Endodermal cell (in vitro differentiated cells): ENCODE measurements around the gene C1QTNF1. TPM values are rescaled to one million over a fixed set of nuclear protein-coding genes. Genes with fewer than 3 reads are reported as not detected.

Source experiments
- DNase-seq: peaks from one replicate; pipeline ENCODE4 v3.0.0-alpha.2; 2017
- H3K27ac ChIP-seq: 2 replicates; pipeline ENCODE4 v1.5.1; 2013; ENCODE audit warnings: mild to moderate bottlenecking, low read depth, low read length, moderate library complexity
- H3K27me3 ChIP-seq: 2 replicates; pipeline ENCODE4 v1.6.1; 2013; ENCODE audit warnings: mild to moderate bottlenecking, low read length, moderate library complexity; ENCODE audit not compliant: insufficient read depth, control insufficient read depth, poor library complexity, severe bottlenecking
- H3K36me3 ChIP-seq: 2 replicates; pipeline ENCODE4 v1.7.0; 2013; ENCODE audit warnings: mild to moderate bottlenecking, low read length, moderate library complexity; ENCODE audit not compliant: control insufficient read depth, insufficient read depth
- H3K4me1 ChIP-seq: one replicate; pipeline ENCODE4 v1.7.0; 2013; ENCODE audit warnings: low read length; ENCODE audit not compliant: control insufficient read depth, insufficient read depth
- H3K4me3 ChIP-seq: 2 replicates; pipeline ENCODE4 v1.5.1; 2013; ENCODE audit warnings: mild to moderate bottlenecking, low read length, moderate library complexity
- H3K9ac ChIP-seq: 2 replicates; pipeline ENCODE4 v1.6.1; 2013; ENCODE audit warnings: mild to moderate bottlenecking, low read length, moderate library complexity; ENCODE audit not compliant: poor library complexity, severe bottlenecking; ENCODE audit errors: extremely low read depth
- H3K9me3 ChIP-seq: 2 replicates; pipeline ENCODE4 v1.6.1; 2013; ENCODE audit warnings: mild to moderate bottlenecking, low read length, moderate library complexity; ENCODE audit not compliant: control insufficient read depth
- H3K27ac Mint-ChIP-seq: 2 replicates; pipeline ENCODE4 v1.8.0; 2020; ENCODE audit warnings: mixed read lengths
- H3K27me3 Mint-ChIP-seq: 2 replicates; pipeline ENCODE4 v1.8.0; 2021; ENCODE audit warnings: mild to moderate bottlenecking, mixed read lengths; ENCODE audit not compliant: insufficient read depth
- H3K36me3 Mint-ChIP-seq: 2 replicates; pipeline ENCODE4 v1.8.0; 2020; ENCODE audit warnings: low read depth, mixed read lengths
- H3K4me1 Mint-ChIP-seq: 2 replicates; pipeline ENCODE4 v1.8.0; 2020; ENCODE audit warnings: mixed read lengths
- H3K4me3 Mint-ChIP-seq: 2 replicates; pipeline ENCODE4 v1.8.0; 2020; ENCODE audit warnings: mild to moderate bottlenecking, moderate library complexity, mixed read lengths
- H3K9me3 Mint-ChIP-seq: 2 replicates; pipeline ENCODE4 v1.8.0; 2020; ENCODE audit warnings: mild to moderate bottlenecking, mixed read lengths
- WGBS, 2 experiments: methylation state at CpG; one replicate each; pipeline versions ENCODE4 v1.1.5 to v1.1.7; 2013; ENCODE audit warnings: missing lambda C conversion rate in 2 of 2, mixed read lengths in 1 of 2; ENCODE audit not compliant: insufficient coverage in 1 of 2, insufficient read length in 1 of 2; 5-methylcytosine and 5-hydroxymethylcytosine counted together
- total RNA-seq, 2 donors: library from RNA; stranded (reverse); fragmentation: NEBNext Ultra II Directional in 1 of 2; extraction: Animal tissue kit (Norgen Biotek cat#: 25700) in 1 of 2; gene quantifications; 2 replicates in 1 of 2; 3 replicates in 1 of 2; pipeline ENCODE4 v1.2.1, GENCODE V29; 2021
- TF ChIP-seq, protein P1 (sequence below): fragments of 200-600 bp; sonication (generic); conservative IDR thresholded peaks from 2 replicates; pipeline ENCODE4 v1.5.0; 2021; ENCODE audit warnings: antibody characterized with exemption, mild to moderate bottlenecking

The C1QTNF1 gene
- total RNA-seq, 2 donors from 2014 or later: 16.0 to 16.5 TPM

DNA sequence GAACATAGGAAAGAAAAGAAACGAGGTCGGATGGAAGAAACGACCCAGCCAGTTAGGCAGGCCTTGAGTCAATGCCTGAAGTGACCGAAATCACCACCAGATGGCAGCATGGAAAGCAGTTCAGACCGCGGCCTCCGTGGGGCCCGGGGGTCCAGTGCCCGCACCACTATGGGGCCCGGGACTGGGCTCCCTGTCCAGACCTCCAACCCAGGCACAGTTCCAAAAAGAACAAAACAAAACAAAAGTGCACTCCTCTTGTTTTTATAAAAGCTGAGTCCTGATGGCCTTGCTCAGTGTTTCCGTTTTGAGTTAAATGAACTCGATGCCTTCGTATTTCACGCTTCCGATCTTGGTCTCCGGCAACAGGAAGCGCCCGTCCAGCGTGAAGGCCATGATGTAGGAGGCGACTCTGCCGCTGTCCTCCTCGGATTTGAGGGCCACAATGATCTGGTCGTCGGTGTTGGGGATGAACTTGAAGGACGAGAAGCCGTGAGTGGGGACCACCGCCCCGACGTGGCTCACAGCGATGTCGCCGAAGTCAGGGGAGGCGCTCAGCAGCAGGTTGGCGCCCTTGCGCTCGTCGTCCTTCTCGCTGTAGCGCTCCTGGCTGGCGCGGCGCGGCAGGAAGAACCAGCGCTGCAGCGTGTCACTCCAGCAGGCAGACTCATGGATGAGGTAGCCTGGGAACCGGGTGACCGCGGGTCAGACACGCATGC lies 30.6 kb upstream of the C1QTNF1 start:
- H3K9ac ChIP-seq: no peak overlapping the region
- H3K36me3 ChIP-seq: peaks cover 57% of the 10 kb centered on the region
- H3K27me3 Mint-ChIP-seq: no peaks in the 10 kb centered on the region
- H3K9me3 ChIP-seq: no peaks in the 10 kb centered on the region
- H3K27ac ChIP-seq: no peak overlapping the region
- no peaks in the 10 kb centered on the region for H3K9me3 Mint-ChIP-seq
- no peaks in the 10 kb centered on the region for H3K4me1 Mint-ChIP-seq
- H3K27me3 ChIP-seq: no peaks in the 10 kb centered on the region
- TF ChIP-seq, protein P1, sequence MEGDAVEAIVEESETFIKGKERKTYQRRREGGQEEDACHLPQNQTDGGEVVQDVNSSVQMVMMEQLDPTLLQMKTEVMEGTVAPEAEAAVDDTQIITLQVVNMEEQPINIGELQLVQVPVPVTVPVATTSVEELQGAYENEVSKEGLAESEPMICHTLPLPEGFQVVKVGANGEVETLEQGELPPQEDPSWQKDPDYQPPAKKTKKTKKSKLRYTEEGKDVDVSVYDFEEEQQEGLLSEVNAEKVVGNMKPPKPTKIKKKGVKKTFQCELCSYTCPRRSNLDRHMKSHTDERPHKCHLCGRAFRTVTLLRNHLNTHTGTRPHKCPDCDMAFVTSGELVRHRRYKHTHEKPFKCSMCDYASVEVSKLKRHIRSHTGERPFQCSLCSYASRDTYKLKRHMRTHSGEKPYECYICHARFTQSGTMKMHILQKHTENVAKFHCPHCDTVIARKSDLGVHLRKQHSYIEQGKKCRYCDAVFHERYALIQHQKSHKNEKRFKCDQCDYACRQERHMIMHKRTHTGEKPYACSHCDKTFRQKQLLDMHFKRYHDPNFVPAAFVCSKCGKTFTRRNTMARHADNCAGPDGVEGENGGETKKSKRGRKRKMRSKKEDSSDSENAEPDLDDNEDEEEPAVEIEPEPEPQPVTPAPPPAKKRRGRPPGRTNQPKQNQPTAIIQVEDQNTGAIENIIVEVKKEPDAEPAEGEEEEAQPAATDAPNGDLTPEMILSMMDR: peak; percentile 88
- H3K4me3 Mint-ChIP-seq: no peak overlapping the region
- H3K4me1 ChIP-seq: no peaks in the 10 kb centered on the region
- peak overlapping the region; percentile 9 for H3K27ac Mint-ChIP-seq
- H3K36me3 Mint-ChIP-seq: peaks cover 75% of the 10 kb centered on the region
- DNase-seq: peak; percentile 94
- 88 to 97% methylated on average over 36 to 49 of the region's 49 CpGs for WGBS, 2 experiments
- no peak overlapping the region for H3K4me3 ChIP-seq

DNA sequence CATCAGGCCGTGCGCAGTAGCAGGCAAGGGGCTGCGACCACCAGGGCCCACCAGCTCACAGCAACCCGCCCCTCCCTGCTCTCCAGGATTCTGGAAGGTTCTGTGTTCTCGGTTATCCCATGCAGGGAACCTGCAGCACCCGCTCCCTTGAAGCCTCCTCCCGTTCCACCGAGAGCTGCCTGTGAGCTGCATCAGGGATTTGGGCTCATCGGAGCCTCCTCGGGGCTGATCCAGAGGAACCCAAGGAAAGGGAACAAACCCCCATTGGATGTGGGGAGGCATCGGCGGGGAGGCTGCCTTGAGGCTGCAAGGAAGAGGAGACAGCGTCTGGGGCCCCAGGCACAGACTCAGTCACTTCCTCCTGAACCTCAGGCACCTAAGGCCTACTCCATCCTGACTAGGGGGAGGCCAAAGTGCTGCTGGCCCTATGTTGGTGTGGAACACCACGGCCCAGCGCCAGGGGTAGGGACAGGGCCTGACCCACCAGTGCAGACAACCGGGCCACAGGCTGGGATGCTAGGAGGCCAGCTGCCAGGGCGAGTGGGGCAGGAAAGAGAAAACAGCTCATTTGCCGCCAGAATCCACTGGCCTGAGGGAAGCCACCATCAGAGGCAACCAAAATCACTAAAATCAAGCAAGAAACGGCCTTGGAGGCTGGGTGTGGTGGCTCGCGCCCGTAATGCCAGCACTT lies 29.8 kb upstream of the C1QTNF1 start:
- no peaks in the 10 kb centered on the region for H3K9me3 ChIP-seq
- H3K4me3 ChIP-seq: no peak overlapping the region
- Mint-ChIP-seq H3K4me1 (no peaks in the 10 kb centered on the region), H3K36me3 (peaks cover 71% of the 10 kb centered on the region), H3K27me3 (no peaks in the 10 kb centered on the region), H3K9me3 (no peaks in the 10 kb centered on the region), H3K4me3 (no peak overlapping the region), H3K27ac (no peak overlapping the region)
- H3K36me3 ChIP-seq: peaks cover 57% of the 10 kb centered on the region
- TF ChIP-seq, protein P1: no peak
- H3K27ac ChIP-seq: no peak overlapping the region
- H3K4me1 ChIP-seq: no peaks in the 10 kb centered on the region
- no peaks in the 10 kb centered on the region for H3K27me3 ChIP-seq
- peak; percentile 52 for DNase-seq
- no peak overlapping the region for H3K9ac ChIP-seq
- WGBS, 2 experiments: 93 to 94% methylated on average over 16 to 22 of the region's 22 CpGs

DNA sequence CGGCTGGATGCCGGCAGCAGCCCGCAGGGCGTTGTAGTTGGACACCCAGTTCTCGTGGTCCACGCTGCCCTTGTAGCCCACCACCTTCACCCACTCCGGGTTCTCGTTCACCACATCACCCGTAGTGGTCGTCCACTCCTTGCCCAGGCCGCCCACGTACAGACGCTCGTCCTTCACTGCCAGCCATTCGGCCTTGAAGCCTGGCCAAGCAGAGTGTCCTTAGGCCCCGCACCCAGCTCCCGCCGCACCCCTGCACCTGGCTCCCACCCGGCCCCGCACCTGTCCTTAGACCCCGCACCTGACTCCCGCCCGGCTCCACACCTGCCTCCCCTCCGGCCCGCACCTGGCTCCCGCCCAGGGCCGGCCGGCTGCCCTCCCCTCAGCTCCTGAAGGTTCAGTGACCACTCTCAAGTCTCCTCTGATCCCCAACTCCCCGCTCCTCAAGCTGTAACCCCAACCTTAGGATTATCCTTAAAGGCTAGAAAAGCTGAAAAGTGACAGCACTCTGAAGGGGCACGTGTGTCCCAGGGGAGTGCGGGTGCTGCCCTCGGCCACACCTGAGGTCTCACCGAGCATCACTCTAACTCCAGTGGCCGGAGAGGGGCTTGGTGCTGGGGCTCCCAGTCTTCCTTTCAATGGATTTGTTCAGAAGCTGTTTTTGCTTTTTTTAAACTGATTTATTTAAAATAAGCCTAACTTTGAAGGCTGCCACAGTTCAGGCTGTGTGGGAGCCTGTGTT lies 28.8 kb upstream of the C1QTNF1 start:
- Histone ChIP-seq H3K9me3 (no peaks in the 10 kb centered on the region), H3K36me3 (peaks cover 58% of the 10 kb centered on the region), H3K27me3 (no peaks in the 10 kb centered on the region), H3K4me1 (no peaks in the 10 kb centered on the region), H3K9ac (no peak overlapping the region), H3K27ac (no peak overlapping the region), H3K4me3 (no peak overlapping the region)
- no peaks in the 10 kb centered on the region for H3K9me3 Mint-ChIP-seq
- TF ChIP-seq, protein P1: no peak
- H3K27ac Mint-ChIP-seq: no peak overlapping the region
- H3K4me3 Mint-ChIP-seq: no peak overlapping the region
- H3K4me1 Mint-ChIP-seq: no peaks in the 10 kb centered on the region
- H3K27me3 Mint-ChIP-seq: no peaks in the 10 kb centered on the region
- peak; percentile 35 for DNase-seq
- H3K36me3 Mint-ChIP-seq: peaks cover 68% of the 10 kb centered on the region
- 96 to 98% methylated on average over 26 to 34 of the region's 34 CpGs for WGBS, 2 experiments
